22Rv1 (cell line): Measurements from ENCODE around the gene RUSC2.
A peak's percentile ranks its signal among the peaks of the same experiment; 100 is the strongest.
"Not testable (repeated sequence)": the region's sequence is repeated elsewhere in the genome, so short reads cannot be mapped to it uniquely, and the experiment has no call there.

Experiments used
- H3K27ac ChIP-seq: fragments of 450-650 bp; 2 replicates; pipeline ENCODE4 v1.5.1; 2017
- CTCF ChIP-seq: fragments of 450-650 bp; IDR thresholded peaks from 2 replicates; pipeline ENCODE4 v1.5.1; 2017; ENCODE audit warnings: mild to moderate bottlenecking
- ZFX ChIP-seq: fragments of 450-650 bp; IDR thresholded peaks from 2 replicates; pipeline ENCODE4 v1.6.1; 2017; ENCODE audit warnings: antibody characterized with exemption, borderline replicate concordance

Gene RUSC2

DNA sequence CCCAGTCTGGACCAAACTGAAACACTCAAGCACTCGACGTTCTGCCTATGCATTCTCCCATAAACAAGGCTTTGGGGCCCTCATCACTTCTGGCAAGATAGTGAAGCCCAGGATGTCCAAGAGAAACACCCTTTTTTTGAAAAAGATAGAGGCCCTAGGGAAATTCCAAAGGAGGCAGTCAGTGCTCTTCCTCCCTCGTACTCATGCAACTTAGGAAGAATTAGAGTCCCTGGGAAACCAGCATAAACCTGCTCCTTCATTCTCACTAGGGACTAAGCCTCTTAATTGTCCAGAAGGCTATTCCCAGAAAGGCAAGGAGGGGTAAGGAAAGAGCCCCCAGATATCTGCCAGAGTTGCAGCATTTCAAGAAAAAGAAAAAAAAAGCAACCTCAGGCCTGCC lies 7.8 kb upstream of the RUSC2 start:
- no peak overlapping the region for H3K27ac ChIP-seq

GRCh38 chr9:35484406-35484805 lies 5.5 kb upstream of the RUSC2 start:
- no peak overlapping the region for H3K27ac ChIP-seq
- TF ChIP-seq CTCF (no peak), ZFX (no peak)

More for the DNA sequence above, 7.8 kb upstream of the RUSC2 start:
- TF ChIP-seq CTCF (no peak), ZFX (no peak)

GRCh38 chr9:35487081-35487480 lies 2.8 kb upstream of the RUSC2 start:
- TF ChIP-seq ZFX (no peak), CTCF (no peak)
- no peak overlapping the region for H3K27ac ChIP-seq

GRCh38 chr9:35488021-35488420 lies 1.9 kb upstream of the RUSC2 start:
- no peak for TF ChIP-seq ZFX
- no peak for TF ChIP-seq CTCF
- H3K27ac ChIP-seq: no peak overlapping the region

- peak overlapping the region; percentile 72 for H3K27ac ChIP-seq
- TF ChIP-seq CTCF: no peak
- TF ChIP-seq ZFX: no peak
Observed at GRCh38 chr9:35488566-35489312, 1.2 kb upstream of the RUSC2 start.

DNA sequence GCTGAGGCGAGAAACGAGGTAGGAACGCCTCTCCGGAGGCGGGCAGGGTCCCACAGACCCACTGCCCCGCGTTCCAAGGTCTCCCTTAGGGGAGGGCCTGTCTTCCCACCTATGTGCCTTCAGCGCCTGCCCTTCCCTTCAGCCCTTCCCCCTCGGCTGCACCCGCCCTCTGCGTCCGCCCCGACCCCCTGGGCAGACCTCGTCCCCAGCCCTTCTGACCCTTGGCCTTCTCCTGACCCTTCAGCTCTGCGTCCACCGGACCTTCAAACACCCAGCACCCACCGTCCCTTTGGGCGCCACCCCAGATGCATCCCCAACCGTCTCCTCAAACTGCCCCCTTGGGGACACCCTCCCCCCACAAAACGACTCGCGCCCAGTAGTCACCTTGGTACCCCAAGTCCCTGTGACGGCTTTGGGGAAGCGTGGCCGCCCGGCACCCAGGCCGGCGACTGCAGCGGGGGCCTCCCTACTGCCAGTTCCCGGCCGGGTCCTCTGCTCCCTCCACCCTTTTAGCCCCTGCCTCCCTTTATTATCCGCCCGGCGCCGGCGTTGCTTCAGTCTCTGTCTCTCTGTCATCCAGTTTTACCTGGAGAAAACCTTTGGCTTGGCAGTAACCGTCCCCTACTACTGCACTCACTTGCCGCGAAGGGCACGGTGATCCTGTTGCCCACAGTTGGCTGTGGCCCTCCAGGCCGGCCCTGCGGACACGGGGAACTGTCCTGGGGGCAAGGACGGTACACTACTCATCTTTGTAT lies 421 bp downstream of the RUSC2 start:
- H3K27ac ChIP-seq: peak overlapping the region; percentile 72
- TF ChIP-seq ZFX: no peak
- no peak for TF ChIP-seq CTCF

- TF ChIP-seq ZFX: no peak
- TF ChIP-seq CTCF: no peak
- peak overlapping the region; percentile 72 for H3K27ac ChIP-seq
Observed at GRCh38 chr9:35490910-35491465, 1.1 kb downstream of the RUSC2 start.

GRCh38 chr9:35493119-35493518 lies 3.2 kb downstream of the RUSC2 start:
- not testable (repeated sequence) for H3K27ac ChIP-seq
